WTC11 (cell line): Measurements from ENCODE around the gene LTA. TPM values are rescaled to one million over a fixed set of nuclear protein-coding genes. Genes with fewer than 3 reads are reported as not detected.

Source experiments
- ATAC-seq: fragments of 200-7000 bp; cut with Tn5 transposase; 2 replicates; pipeline ENCODE4 v1.10.0; 2021; ENCODE audit warnings: mild to moderate bottlenecking, moderate library complexity
- CTCF ChIA-PET: fragments of 300-600 bp; sonication (Branson Sonifier 250); formaldehyde crosslinking; loops from one replicate; lab custom pipeline; 2021; ENCODE audit warnings: antibody characterized with exemption; lab: Charles Lee
- POLR2A ChIA-PET: fragments of 350-600 bp; sonication (Branson Sonifier 250); formaldehyde crosslinking; loops from one replicate; lab custom pipeline; 2021; ENCODE audit warnings: antibody characterized with exemption; lab: Charles Lee
- DNase-seq: peaks from one replicate; pipeline ENCODE4 v3.0.0; 2021; ENCODE audit warnings: low spot score
- H3K27ac Mint-ChIP-seq: 2 replicates; pipeline ENCODE4 v1.8.0; 2021; ENCODE audit warnings: mixed read lengths
- H3K27me3 Mint-ChIP-seq: 2 replicates; pipeline ENCODE4 v1.8.0; 2021; ENCODE audit warnings: low read depth, mild to moderate bottlenecking, moderate library complexity, mixed read lengths
- H3K36me3 Mint-ChIP-seq: 2 replicates; pipeline ENCODE4 v1.8.0; 2021; ENCODE audit warnings: mixed read lengths
- H3K4me1 Mint-ChIP-seq: 2 replicates; pipeline ENCODE4 v1.8.0; 2022; ENCODE audit warnings: mixed read lengths
- H3K4me3 Mint-ChIP-seq: 2 replicates; pipeline ENCODE4 v1.8.0; 2021; ENCODE audit warnings: mild to moderate bottlenecking, moderate library complexity, mixed read lengths
- H3K9me3 Mint-ChIP-seq: 2 replicates; pipeline ENCODE4 v1.8.0; 2021; ENCODE audit warnings: mixed read lengths
- CBFB ChIP-seq: sonication (generic); formaldehyde crosslinking; IDR thresholded peaks from 2 replicates; pipeline ENCODE4 v1.8.1; 2022; ENCODE audit warnings: mild to moderate bottlenecking, low read depth, missing genetic modification reagents
- CREB1 ChIP-seq: sonication (generic); formaldehyde crosslinking; IDR thresholded peaks from 2 replicates; pipeline ENCODE4 v1.8.0; 2023; ENCODE audit warnings: mild to moderate bottlenecking, missing genetic modification reagents
- GABPB1 ChIP-seq: sonication (generic); formaldehyde crosslinking; IDR thresholded peaks from 2 replicates; pipeline ENCODE4 v1.8.1; 2023; ENCODE audit warnings: mild to moderate bottlenecking, missing genetic modification reagents
- JAZF1 ChIP-seq: fragments of 250-450 bp; sonication (Bioruptor Pico); IDR thresholded peaks from 2 replicates; pipeline ENCODE4 v1.9.0; 2021; ENCODE audit warnings: moderate library complexity, mild to moderate bottlenecking, inconsistent platforms
- NR1H2 ChIP-seq: sonication (generic); formaldehyde crosslinking; IDR thresholded peaks from 2 replicates; pipeline ENCODE4 v1.9.0; 2021; ENCODE audit warnings: mild to moderate bottlenecking, moderate library complexity, missing genetic modification reagents
- OVOL2 ChIP-seq: fragments of 250-450 bp; sonication (Bioruptor Pico); IDR thresholded peaks from 2 replicates; pipeline ENCODE4 v1.9.0; 2021; ENCODE audit warnings: mild to moderate bottlenecking, borderline replicate concordance
- RELA ChIP-seq: sonication (generic); formaldehyde crosslinking; IDR thresholded peaks from 2 replicates; pipeline ENCODE4 v1.8.1; 2022; ENCODE audit warnings: missing genetic modification reagents, mild to moderate bottlenecking, borderline replicate concordance
- SMAD3 ChIP-seq: sonication (generic); formaldehyde crosslinking; IDR thresholded peaks from 2 replicates; pipeline ENCODE4 v1.8.0; 2022; ENCODE audit warnings: missing genetic modification reagents, mild to moderate bottlenecking, borderline replicate concordance
- TEAD4 ChIP-seq: sonication (generic); formaldehyde crosslinking; IDR thresholded peaks from 2 replicates; pipeline ENCODE4 v1.8.0; 2022; ENCODE audit warnings: mild to moderate bottlenecking, missing genetic modification reagents
- ZNF232 ChIP-seq: sonication (generic); formaldehyde crosslinking; IDR thresholded peaks from 2 replicates; pipeline ENCODE4 v1.8.0; 2022; ENCODE audit warnings: mild to moderate bottlenecking, missing genetic modification reagents
- total RNA-seq: library from RNA; stranded (reverse); gene quantifications from 3 replicates; pipeline ENCODE4 v1.2.3, GENCODE V29; 2021
- TF ChIP-seq, protein P1 (sequence below): fragments of 250-450 bp; sonication (Bioruptor Pico); IDR thresholded peaks from 2 replicates; pipeline ENCODE4 v1.9.0; 2021; ENCODE audit warnings: mild to moderate bottlenecking
- TF ChIP-seq, protein P2 (sequence below): sonication (generic); formaldehyde crosslinking; IDR thresholded peaks from 2 replicates; pipeline ENCODE4 v1.8.1; 2022; ENCODE audit warnings: missing genetic modification reagents, borderline replicate concordance
- TF ChIP-seq, protein P3 (sequence below): sonication (generic); formaldehyde crosslinking; IDR thresholded peaks from 2 replicates; pipeline ENCODE4 v1.8.1; 2022; ENCODE audit warnings: low read depth, mild to moderate bottlenecking, moderate library complexity, missing genetic modification reagents, borderline replicate concordance
- TF ChIP-seq, protein P4 (sequence below): sonication (generic); formaldehyde crosslinking; IDR thresholded peaks from 2 replicates; pipeline ENCODE4 v1.8.0; 2022; ENCODE audit warnings: mild to moderate bottlenecking, missing genetic modification reagents
- TF ChIP-seq, protein P5 (sequence below): sonication (generic); formaldehyde crosslinking; IDR thresholded peaks from 2 replicates; pipeline ENCODE4 v1.8.0; 2023; ENCODE audit warnings: mild to moderate bottlenecking, missing genetic modification reagents
- TF ChIP-seq, protein P6 (sequence below): fragments of 250-450 bp; sonication (Bioruptor Pico); conservative IDR thresholded peaks from 2 replicates; pipeline ENCODE4 v1.9.0; 2021; ENCODE audit warnings: mild to moderate bottlenecking
- TF ChIP-seq, protein P7 (sequence below): sonication (generic); formaldehyde crosslinking; IDR thresholded peaks from 2 replicates; pipeline ENCODE4 v1.8.1; 2023; ENCODE audit warnings: mild to moderate bottlenecking, missing genetic modification reagents, moderate library complexity
- TF ChIP-seq, protein P8 (sequence below): fragments of 250-450 bp; sonication (Bioruptor Pico); IDR thresholded peaks from 2 replicates; pipeline ENCODE4 v1.9.0; 2021; ENCODE audit warnings: mild to moderate bottlenecking

The LTA gene
- total RNA-seq, 1 experiment from 2014 or later = 0.46 TPM

DNA sequence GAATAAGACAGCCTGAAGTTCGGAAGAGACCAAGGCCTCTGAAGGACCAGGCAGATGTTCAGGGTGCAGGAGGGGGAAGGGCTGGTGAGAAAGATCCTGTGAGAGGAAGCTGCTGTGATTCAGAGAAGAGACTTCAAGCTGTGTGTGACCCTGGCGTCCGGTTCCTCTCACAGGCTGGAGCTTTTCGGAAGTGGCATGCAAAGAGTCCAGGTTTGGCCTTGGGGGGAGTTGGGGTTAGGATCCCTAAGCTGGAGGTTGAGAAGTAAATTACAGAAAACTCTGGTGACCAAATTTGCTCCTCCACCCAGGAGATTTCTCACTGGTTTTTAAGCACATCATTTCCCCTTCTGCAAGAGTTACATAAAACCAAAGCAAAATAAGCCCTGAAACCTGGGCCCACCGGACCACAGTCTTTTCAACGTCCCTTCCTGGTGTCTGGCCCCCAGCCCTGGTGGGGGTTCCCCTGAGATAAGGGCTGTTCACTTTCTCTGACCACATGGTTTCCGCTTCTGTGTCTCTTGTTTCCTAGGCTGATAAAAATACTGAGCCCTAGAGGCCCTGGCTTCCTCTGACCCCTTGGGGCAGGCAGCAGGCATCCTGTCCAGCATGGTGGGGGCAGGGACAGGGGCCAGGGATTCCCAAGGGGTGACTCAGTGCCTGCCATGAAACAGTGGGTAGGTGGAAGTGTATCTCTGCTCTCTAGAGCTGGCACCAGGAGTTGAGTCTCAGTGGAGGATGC is 12.0 kb upstream of the LTA start (continued):
- TF ChIP-seq, protein P1, sequence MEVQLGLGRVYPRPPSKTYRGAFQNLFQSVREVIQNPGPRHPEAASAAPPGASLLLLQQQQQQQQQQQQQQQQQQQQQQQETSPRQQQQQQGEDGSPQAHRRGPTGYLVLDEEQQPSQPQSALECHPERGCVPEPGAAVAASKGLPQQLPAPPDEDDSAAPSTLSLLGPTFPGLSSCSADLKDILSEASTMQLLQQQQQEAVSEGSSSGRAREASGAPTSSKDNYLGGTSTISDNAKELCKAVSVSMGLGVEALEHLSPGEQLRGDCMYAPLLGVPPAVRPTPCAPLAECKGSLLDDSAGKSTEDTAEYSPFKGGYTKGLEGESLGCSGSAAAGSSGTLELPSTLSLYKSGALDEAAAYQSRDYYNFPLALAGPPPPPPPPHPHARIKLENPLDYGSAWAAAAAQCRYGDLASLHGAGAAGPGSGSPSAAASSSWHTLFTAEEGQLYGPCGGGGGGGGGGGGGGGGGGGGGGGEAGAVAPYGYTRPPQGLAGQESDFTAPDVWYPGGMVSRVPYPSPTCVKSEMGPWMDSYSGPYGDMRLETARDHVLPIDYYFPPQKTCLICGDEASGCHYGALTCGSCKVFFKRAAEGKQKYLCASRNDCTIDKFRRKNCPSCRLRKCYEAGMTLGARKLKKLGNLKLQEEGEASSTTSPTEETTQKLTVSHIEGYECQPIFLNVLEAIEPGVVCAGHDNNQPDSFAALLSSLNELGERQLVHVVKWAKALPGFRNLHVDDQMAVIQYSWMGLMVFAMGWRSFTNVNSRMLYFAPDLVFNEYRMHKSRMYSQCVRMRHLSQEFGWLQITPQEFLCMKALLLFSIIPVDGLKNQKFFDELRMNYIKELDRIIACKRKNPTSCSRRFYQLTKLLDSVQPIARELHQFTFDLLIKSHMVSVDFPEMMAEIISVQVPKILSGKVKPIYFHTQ (CRISPR knock-in tag) = no peak
- TF ChIP-seq, all 79 proteins: peak for 0

DNA sequence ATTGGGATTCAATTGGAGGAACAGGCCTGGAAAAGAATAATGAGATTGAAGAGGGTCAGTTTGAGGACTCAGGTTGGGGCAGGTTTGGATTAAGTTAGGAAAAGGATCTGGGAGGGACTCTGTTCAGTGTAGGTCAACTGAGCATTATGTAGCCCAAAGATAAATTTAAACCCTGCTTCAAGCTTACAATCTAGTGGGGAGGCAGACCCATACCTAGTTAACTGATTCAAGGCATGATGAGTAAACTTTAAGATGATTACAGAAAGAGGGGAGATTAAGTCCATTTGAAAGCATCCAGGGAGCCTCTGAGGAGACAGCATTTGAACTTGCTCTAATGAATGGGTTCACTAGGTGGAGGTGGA is 11.4 kb upstream of the LTA start:
- CTCF ChIA-PET = interaction anchor here (0.9 kb wide), 1 partner anchor 10 kb away, joined by 3 read pairs; no protein-coding TSS in a partner anchor
- H3K27me3 Mint-ChIP-seq = no peaks in the 10 kb centered on the region; the same call in 1 of the 2 replicates
- TF ChIP-seq GABPB1 = no peak
- no peak for TF ChIP-seq OVOL2 (CRISPR knock-in tag)
- no peak for TF ChIP-seq RELA
- no peak for TF ChIP-seq CREB1
- no peak for TF ChIP-seq CBFB
- no peak for TF ChIP-seq ZNF232 (CRISPR knock-in tag)
- TF ChIP-seq, protein P2, sequence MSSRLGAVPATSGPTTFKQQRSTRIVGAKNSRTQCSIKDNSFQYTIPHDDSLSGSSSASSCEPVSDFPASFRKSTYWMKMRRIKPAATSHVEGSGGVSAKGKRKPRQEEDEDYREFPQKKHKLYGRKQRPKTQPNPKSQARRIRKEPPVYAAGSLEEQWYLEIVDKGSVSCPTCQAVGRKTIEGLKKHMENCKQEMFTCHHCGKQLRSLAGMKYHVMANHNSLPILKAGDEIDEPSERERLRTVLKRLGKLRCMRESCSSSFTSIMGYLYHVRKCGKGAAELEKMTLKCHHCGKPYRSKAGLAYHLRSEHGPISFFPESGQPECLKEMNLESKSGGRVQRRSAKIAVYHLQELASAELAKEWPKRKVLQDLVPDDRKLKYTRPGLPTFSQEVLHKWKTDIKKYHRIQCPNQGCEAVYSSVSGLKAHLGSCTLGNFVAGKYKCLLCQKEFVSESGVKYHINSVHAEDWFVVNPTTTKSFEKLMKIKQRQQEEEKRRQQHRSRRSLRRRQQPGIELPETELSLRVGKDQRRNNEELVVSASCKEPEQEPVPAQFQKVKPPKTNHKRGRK = no peak
- ATAC-seq (no peak), DNase-seq (no peak)
- peaks cover 15% of the 10 kb centered on the region for H3K36me3 Mint-ChIP-seq
- peak overlapping the region; percentile 32; the same call in 1 of the 2 replicates for H3K27ac Mint-ChIP-seq
- H3K4me1 Mint-ChIP-seq = peaks cover 9% of the 10 kb centered on the region
- no peaks in the 10 kb centered on the region for H3K9me3 Mint-ChIP-seq
- no peak overlapping the region for H3K4me3 Mint-ChIP-seq
- POLR2A ChIA-PET = no interaction called here

DNA sequence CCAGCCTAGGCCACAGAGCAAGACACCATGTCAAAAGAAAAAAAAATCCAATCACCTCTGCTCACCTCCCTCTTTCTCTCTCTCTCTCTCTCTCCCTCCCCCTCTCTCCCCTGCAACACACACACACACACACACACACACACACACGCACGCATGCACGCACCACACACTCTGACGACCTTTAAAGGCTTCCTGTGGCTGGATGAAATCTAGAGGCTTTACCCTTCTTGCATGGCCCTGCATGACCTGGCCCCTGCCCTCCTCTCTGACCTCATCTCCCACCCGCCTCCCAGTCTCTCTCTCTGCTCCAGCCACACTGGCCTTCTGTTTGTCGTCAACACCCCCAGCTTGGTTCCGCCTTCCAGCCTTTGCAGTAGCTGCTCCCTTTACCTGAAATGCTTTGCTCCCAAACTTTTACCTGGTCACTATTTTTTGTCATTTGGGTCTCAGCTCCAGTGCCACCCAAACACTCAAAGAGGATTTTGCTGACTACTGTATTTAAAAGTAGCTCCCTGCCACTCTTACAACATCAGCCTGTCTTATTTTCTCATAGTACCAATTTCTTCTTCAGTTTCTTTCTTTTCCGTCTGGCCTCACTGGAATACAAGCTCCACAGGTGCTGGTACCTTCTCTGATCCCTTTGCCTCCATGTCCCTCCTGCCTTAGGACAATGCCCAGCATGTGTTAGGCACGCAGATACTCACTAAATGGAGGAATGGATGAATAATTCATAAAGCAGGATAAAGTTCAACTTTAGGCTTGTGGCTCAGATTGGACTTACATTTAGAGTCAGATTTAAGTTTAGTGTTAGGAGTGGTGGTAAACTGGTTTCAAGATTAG is 4.3 kb upstream of the LTA start:
- H3K27me3 Mint-ChIP-seq = peaks cover under 1% of the 10 kb centered on the region; the same call in 1 of the 2 replicates
- peaks cover 7% of the 10 kb centered on the region for H3K4me1 Mint-ChIP-seq
- peak overlapping the region; percentile 42 for H3K27ac Mint-ChIP-seq
- ChIA-PET POLR2A (interaction anchor here (1.0 kb wide), 1 partner anchor 21 kb away, joined by 5 read pairs; the partner anchor contains the start of genes ATP6V1G2 and NFKBIL1), CTCF (interaction anchor here (1.1 to 3.8 kb wide), 5 partner anchors 13 to 30 kb away, joined by 3 to 36 read pairs (median 4); partner anchors contain the start of genes ATP6V1G2, LST1, LTB and NCR3)
- DNase-seq = no peak
- H3K9me3 Mint-ChIP-seq = no peaks in the 10 kb centered on the region
- H3K36me3 Mint-ChIP-seq = no peaks in the 10 kb centered on the region
- TF ChIP-seq, protein P3, sequence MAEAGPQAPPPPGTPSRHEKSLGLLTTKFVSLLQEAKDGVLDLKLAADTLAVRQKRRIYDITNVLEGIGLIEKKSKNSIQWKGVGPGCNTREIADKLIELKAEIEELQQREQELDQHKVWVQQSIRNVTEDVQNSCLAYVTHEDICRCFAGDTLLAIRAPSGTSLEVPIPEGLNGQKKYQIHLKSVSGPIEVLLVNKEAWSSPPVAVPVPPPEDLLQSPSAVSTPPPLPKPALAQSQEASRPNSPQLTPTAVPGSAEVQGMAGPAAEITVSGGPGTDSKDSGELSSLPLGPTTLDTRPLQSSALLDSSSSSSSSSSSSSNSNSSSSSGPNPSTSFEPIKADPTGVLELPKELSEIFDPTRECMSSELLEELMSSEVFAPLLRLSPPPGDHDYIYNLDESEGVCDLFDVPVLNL = no peak
- no peak for TF ChIP-seq JAZF1 (CRISPR knock-in tag)
- TF ChIP-seq TEAD4 = no peak
- TF ChIP-seq, protein P4, sequence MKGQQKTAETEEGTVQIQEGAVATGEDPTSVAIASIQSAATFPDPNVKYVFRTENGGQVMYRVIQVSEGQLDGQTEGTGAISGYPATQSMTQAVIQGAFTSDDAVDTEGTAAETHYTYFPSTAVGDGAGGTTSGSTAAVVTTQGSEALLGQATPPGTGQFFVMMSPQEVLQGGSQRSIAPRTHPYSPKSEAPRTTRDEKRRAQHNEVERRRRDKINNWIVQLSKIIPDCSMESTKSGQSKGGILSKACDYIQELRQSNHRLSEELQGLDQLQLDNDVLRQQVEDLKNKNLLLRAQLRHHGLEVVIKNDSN (CRISPR knock-in tag) = no peak
- TF ChIP-seq SMAD3 = no peak
- TF ChIP-seq, protein P5, sequence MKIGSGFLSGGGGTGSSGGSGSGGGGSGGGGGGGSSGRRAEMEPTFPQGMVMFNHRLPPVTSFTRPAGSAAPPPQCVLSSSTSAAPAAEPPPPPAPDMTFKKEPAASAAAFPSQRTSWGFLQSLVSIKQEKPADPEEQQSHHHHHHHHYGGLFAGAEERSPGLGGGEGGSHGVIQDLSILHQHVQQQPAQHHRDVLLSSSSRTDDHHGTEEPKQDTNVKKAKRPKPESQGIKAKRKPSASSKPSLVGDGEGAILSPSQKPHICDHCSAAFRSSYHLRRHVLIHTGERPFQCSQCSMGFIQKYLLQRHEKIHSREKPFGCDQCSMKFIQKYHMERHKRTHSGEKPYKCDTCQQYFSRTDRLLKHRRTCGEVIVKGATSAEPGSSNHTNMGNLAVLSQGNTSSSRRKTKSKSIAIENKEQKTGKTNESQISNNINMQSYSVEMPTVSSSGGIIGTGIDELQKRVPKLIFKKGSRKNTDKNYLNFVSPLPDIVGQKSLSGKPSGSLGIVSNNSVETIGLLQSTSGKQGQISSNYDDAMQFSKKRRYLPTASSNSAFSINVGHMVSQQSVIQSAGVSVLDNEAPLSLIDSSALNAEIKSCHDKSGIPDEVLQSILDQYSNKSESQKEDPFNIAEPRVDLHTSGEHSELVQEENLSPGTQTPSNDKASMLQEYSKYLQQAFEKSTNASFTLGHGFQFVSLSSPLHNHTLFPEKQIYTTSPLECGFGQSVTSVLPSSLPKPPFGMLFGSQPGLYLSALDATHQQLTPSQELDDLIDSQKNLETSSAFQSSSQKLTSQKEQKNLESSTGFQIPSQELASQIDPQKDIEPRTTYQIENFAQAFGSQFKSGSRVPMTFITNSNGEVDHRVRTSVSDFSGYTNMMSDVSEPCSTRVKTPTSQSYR = no peak
- TF ChIP-seq, protein P6, sequence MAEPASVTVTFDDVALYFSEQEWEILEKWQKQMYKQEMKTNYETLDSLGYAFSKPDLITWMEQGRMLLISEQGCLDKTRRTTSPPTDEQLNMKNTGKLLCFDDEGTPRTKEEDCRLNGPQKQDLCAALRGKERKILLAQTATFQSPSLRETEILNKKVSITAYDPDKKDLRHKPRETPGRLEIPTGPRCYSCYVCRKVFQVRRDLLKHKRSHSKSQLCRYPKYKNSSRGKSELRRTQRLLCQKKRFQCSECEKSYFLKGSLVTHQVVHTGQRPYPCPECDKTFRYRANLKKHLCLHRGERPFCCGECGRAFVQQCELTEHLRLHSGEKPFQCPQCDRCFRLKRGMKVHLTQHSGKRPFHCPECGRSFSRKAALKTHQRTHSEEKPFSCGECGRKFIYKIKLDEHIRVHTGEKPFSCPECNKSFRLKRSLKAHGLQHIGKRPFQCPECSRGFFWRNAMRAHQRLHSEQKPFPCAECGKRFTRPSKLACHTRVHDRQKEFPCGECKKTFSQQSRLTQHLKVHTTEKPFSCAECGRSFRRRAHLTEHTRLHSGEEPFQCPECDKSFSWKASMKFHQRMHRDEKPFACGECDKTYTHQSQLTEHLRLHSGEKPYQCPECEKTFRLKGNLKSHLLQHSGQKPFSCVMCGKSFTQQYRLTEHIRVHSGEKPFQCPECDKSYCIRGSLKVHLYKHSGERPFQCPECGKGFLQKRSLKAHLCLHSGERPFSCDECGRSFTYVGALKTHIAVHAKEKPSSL (CRISPR knock-in tag) = no peak
- TF ChIP-seq, protein P7, sequence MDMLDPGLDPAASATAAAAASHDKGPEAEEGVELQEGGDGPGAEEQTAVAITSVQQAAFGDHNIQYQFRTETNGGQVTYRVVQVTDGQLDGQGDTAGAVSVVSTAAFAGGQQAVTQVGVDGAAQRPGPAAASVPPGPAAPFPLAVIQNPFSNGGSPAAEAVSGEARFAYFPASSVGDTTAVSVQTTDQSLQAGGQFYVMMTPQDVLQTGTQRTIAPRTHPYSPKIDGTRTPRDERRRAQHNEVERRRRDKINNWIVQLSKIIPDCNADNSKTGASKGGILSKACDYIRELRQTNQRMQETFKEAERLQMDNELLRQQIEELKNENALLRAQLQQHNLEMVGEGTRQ (CRISPR knock-in tag) = no peak
- TF ChIP-seq NR1H2 (CRISPR knock-in tag) = no peak
- TF ChIP-seq, protein P8, sequence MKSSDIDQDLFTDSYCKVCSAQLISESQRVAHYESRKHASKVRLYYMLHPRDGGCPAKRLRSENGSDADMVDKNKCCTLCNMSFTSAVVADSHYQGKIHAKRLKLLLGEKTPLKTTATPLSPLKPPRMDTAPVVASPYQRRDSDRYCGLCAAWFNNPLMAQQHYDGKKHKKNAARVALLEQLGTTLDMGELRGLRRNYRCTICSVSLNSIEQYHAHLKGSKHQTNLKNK (CRISPR knock-in tag) = no peak
- no peak overlapping the region for H3K4me3 Mint-ChIP-seq
- ATAC-seq = peak; percentile 80
